Liver (tissue), 9 donors: ENCODE measurements around the gene ARHGAP8. TPM values are rescaled to one million over a fixed set of nuclear protein-coding genes. Genes with fewer than 3 reads are reported as not detected.

Experiments used
- DNase-seq: peaks from one replicate; pipeline ENCODE4 v3.0.0-alpha.2; 2017; ENCODE audit warnings: low spot score
- H3K27ac ChIP-seq, 2 donors: one replicate each; pipeline ENCODE4 v1.7.0; 2013; ENCODE audit warnings: inconsistent platforms in 2 of 2, low read length in 2 of 2, control low read depth in 1 of 2, low read depth in 1 of 2, mild to moderate bottlenecking in 1 of 2
- H3K27me3 ChIP-seq, 4 donors: one replicate each; pipeline versions ENCODE4 v1.6.1 to v1.7.0; 2013; ENCODE audit warnings: low read length in 3 of 4, inconsistent platforms in 1 of 4, mild to moderate bottlenecking in 1 of 4, moderate library complexity in 1 of 4; ENCODE audit not compliant: control insufficient read depth in 4 of 4, insufficient read depth in 4 of 4
- H3K36me3 ChIP-seq, 4 donors: one replicate each; pipeline versions ENCODE4 v1.6.1 to v1.7.0; 2013; ENCODE audit warnings: low read length in 3 of 4, mild to moderate bottlenecking in 3 of 4, low read depth in 1 of 4, moderate library complexity in 1 of 4; ENCODE audit not compliant: control insufficient read depth in 4 of 4, insufficient read depth in 3 of 4
- H3K4me1 ChIP-seq, 4 donors: one replicate each; pipeline versions ENCODE4 v1.6.1 to v1.7.0; 2013; ENCODE audit warnings: low read length in 3 of 4, mild to moderate bottlenecking in 3 of 4, moderate library complexity in 1 of 4; ENCODE audit not compliant: control insufficient read depth in 4 of 4, insufficient read depth in 4 of 4
- H3K4me3 ChIP-seq, 3 donors: one replicate each; pipeline versions ENCODE4 v1.6.1 to v1.7.0; 2013; ENCODE audit warnings: low read length in 3 of 3, control low read depth in 1 of 3, low read depth in 1 of 3, mild to moderate bottlenecking in 1 of 3
- H3K9ac ChIP-seq, 2 donors: one replicate each; pipeline ENCODE4 v1.7.0; 2013; ENCODE audit warnings: low read length in 2 of 2, mild to moderate bottlenecking in 2 of 2, moderate library complexity in 2 of 2, control low read depth in 1 of 2, low read depth in 1 of 2
- H3K9me3 ChIP-seq, 4 donors: one replicate each; pipeline versions ENCODE4 v1.6.1 to v1.7.0; 2013; ENCODE audit warnings: low read length in 3 of 4; ENCODE audit not compliant: control insufficient read depth in 4 of 4
- ATF3 ChIP-seq: IDR thresholded peaks from 2 replicates; pipeline ENCODE4 v1.6.1; 2016; ENCODE audit warnings: antibody characterized with exemption
- CTCF ChIP-seq: fragments of 150-350 bp; IDR thresholded peaks from 2 replicates; pipeline ENCODE4 v1.5.1; 2017; ENCODE audit warnings: improper control_type of control experiment, low read depth, low read length; ENCODE audit not compliant: missing input control
- EGR1 ChIP-seq, 2 donors: IDR thresholded peaks; 2 replicates each; pipeline ENCODE4 v1.6.1; 2016 to 2018; ENCODE audit warnings: antibody characterized with exemption in 2 of 2, low read depth in 2 of 2
- FOXA1 ChIP-seq: IDR thresholded peaks from 2 replicates; pipeline ENCODE4 v1.6.1; 2016; ENCODE audit warnings: antibody characterized with exemption
- FOXA2 ChIP-seq: IDR thresholded peaks from 2 replicates; pipeline ENCODE4 v1.6.1; 2016; ENCODE audit warnings: antibody characterized with exemption
- HNF4A ChIP-seq, 2 donors: conservative IDR thresholded peaks; 2 replicates each; pipeline ENCODE4 v1.6.1; 2016; ENCODE audit warnings: antibody characterized with exemption in 2 of 2, mild to moderate bottlenecking in 2 of 2
- HNF4G ChIP-seq: IDR thresholded peaks from 2 replicates; pipeline ENCODE4 v1.6.1; 2016; ENCODE audit warnings: antibody characterized with exemption
- MAX ChIP-seq: IDR thresholded peaks from 2 replicates; pipeline ENCODE4 v1.6.1; 2016; ENCODE audit warnings: antibody characterized with exemption
- NR2F2 ChIP-seq: IDR thresholded peaks from 2 replicates; pipeline ENCODE4 v1.6.1; 2016; ENCODE audit warnings: antibody characterized with exemption
- RAD21 ChIP-seq, 2 donors: IDR thresholded peaks; 2 replicates each; pipeline ENCODE4 v1.6.1; 2016; ENCODE audit warnings: antibody characterized with exemption in 2 of 2, mild to moderate bottlenecking in 2 of 2
- REST ChIP-seq: IDR thresholded peaks from 2 replicates; pipeline ENCODE4 v1.6.1; 2016; ENCODE audit warnings: antibody characterized with exemption, mild to moderate bottlenecking
- RXRA ChIP-seq, 2 donors: IDR thresholded peaks; 2 replicates each; pipeline ENCODE4 v1.6.1; 2017 to 2018; ENCODE audit warnings: antibody characterized with exemption in 2 of 2, mild to moderate bottlenecking in 1 of 2
- SP1 ChIP-seq: IDR thresholded peaks from 2 replicates; pipeline ENCODE4 v1.6.1; 2018; ENCODE audit warnings: antibody characterized with exemption, mild to moderate bottlenecking
- TAF1 ChIP-seq: conservative IDR thresholded peaks from 2 replicates; pipeline ENCODE4 v1.6.1; 2016; ENCODE audit warnings: antibody characterized with exemption, mild to moderate bottlenecking
- YY1 ChIP-seq: IDR thresholded peaks from 2 replicates; pipeline ENCODE4 v1.6.1; 2016; ENCODE audit warnings: antibody characterized with exemption, mild to moderate bottlenecking
- ZBTB33 ChIP-seq: IDR thresholded peaks from 2 replicates; pipeline ENCODE4 v1.6.1; 2016; ENCODE audit warnings: antibody characterized with exemption
- WGBS: extraction: QIAGEN DNeasy Blood & Tissue Kit; methylation state at CpG from one replicate; pipeline ENCODE4 v1.1.7; 2013; 5-methylcytosine and 5-hydroxymethylcytosine counted together
- polyA plus RNA-seq, 2 donors: library from polyadenylated mRNA; stranded (reverse) in 1 of 2; unstranded in 1 of 2; fragments of 200-250 nt in 1 of 2; fragments of >200 nt in 1 of 2; fragmentation: Nextera tagmentation in 1 of 2; extraction: Ambion mirVana in 1 of 2; gene quantifications; one replicate each; pipeline versions ENCODE4 v1.2.1 to v1.2.3, GENCODE V29; 2013 to 2015
- total RNA-seq, 2 donors: library from RNA; depleted of rRNA; stranded (reverse); fragments of >200 nt; gene quantifications; one replicate each; pipeline ENCODE4 v1.2.3, GENCODE V29; 2014
- donor health status: healthy.
- donor health status: healthy.
- donor health status: healthy.
- donor health status: healthy.
- donor health status: healthy.

Gene ARHGAP8
- total and polyA plus RNA-seq, 4 donors: 0.58 to 1.8 (median 1.1) TPM

GRCh38 chr22:44845191-44845590 is 92.8 kb downstream of the ARHGAP8 start:
- H3K9ac ChIP-seq: no peak overlapping the region
- no peaks in the 10 kb centered on the region for H3K36me3 ChIP-seq
- no peak for DNase-seq
- H3K9me3 ChIP-seq: no peaks in the 10 kb centered on the region
- H3K4me3 ChIP-seq: no peak overlapping the region
- H3K4me1 ChIP-seq: no peaks in the 10 kb centered on the region
- 94% methylated on average over 8 of the region's 8 CpGs for WGBS
- no peaks in the 10 kb centered on the region for H3K27me3 ChIP-seq
- TF ChIP-seq FOXA2 (no peak), MAX (no peak), RXRA (IDR thresholded peaks at IDR 0.05) (no peak), RAD21 (IDR thresholded peaks at IDR 0.05) (no peak), TAF1 (no peak), YY1 (no peak), SP1 (no peak), HNF4A (conservative IDR thresholded peaks at IDR 0.05) (no peak), CTCF (no peak), ZBTB33 (no peak), FOXA1 (no peak), REST (no peak), EGR1 (IDR thresholded peaks at IDR 0.05; ENCODE audit: low read depth in 2 of 2) (no peak), ATF3 (no peak), NR2F2 (no peak), HNF4G (no peak)
- no peak overlapping the region for H3K27ac ChIP-seq
